HG03378 (cell line): Measurements from ENCODE around the gene APOBEC3G.

Source experiments
- ATAC-seq: cut with Tn5 transposase; IDR thresholded peaks from one replicate; pipeline ENCODE4 v1.9.1; 2021; ENCODE audit warnings: mild to moderate bottlenecking, moderate library complexity; ENCODE audit not compliant: unreplicated experiment

APOBEC3G gene

DNA sequence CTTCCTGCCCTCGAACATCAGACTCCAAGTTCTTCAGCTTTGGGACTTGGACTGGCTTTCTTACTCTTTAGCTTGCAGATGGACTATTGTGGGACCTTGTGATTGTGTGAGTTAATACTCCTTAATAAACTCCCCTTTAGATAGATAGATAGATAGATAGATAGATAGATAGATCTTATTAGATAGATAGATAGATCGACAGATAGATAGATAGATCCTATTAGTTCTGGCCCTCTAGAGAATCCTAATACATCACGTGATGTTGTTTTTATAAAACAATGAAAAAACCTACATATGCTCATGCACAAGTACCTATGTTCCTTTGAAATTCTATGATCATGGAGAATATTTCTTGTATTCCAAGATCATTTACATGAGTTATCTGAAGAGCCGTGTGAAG lies 43.9 kb downstream of the APOBEC3G start:
- ATAC-seq, result no peak

- no peak for ATAC-seq
Measured at GRCh38 chr22:39122772-39123470, 45.8 kb downstream of the APOBEC3G start.

DNA sequence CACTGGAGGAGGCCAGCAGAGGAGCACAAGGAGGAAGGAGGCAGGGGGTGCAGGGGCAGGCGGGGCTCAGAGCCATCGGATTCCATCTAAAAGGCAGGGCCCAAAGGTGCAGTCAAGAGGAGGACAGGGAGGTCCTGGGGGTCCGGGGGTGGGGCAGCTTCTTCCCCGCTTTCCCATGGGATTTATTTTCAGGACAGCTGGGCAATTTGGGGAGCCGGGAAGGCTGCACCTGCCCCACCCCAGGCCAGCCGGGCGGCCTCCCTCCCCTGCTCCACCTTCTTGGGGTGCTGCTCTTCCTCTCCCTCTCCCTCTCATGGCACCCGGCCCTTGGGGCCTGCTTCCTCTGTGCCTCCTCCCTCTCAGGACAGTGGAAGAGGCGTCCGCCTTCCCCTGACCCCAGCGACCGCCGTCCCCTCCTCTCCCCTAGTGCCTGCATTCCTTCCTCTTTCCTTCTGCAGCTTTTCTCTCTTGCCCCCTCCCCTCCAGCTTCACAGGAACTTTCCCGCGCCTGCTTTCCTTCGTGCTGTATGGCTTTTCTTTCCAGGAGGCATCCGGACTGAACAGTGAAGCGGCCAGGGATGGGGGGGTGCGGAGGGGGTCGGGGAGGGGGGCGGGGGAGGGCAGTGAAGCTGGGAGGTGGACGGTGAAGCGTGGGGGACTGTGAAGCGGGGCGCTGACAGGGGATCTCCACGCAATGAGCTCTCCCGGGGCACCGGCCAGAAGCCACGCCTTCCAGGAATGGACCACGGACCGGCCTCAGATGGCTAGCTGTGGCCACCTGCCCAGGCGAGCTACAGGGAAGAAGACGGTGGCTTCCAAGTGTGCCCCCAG lies 46.9 kb downstream of the APOBEC3G start:
- no peak for ATAC-seq

DNA sequence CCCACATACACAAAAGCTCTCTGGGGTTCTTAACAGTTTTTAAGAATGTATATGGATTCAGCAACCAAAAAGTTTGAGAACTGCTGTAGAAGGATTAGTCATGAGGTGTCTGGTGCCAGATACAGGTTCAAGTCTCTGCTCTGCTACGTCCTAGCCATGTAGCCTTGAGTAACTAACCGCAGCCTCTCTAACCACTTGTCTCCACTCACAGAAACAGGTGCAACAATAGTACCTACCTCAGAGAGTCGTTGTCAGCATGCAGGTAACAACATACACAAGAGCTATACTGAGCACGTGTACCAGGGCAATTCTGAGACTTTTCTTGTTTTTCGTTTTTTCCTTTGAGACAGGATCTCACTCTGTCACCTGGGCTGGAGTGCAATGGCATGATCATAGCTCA lies 48.5 kb downstream of the APOBEC3G start:
- ATAC-seq, result no peak

DNA sequence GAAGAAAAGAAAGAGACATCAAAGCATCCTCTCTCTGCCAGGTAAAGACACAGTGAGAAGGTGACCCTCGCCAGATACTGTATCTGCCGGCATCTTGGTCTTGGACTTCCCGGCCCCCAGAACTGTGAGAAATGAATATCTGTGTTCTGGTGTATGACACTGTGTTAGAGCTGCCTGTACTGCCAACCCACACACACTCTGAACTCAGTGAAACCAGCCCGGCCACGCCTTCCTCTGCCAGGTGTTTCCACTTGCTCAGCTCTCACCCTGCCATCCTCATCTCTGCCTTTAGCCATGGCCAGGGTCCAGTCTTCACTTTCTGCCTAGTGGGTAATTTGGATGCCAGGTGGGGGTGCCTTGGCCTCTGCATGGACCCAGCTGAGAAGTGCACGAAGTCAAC lies 51.4 kb downstream of the APOBEC3G start:
- ATAC-seq, result no peak

GRCh38 chr22:39129081-39129480 lies 52.0 kb downstream of the APOBEC3G start:
- ATAC-seq, result no peak

DNA sequence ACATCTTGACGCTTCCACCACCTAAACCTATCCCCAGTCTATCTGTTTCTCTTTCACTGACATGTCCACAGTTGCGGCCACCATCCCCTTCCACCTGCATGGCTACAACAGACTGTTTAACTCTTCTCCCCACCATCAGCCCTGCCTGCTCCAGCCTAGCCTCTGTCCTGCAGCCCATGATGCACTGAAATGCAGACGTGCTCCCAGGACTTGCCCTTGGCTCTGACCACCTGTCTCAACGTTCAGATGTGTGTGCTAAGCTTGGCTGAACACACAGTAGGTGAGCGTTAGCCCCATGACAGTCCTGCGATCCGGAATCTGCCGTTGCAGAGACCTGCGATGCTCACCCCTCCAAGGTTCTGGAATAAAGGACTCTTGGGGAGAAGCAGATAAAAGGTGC lies 52.7 kb downstream of the APOBEC3G start:
- ATAC-seq, result no peak

DNA sequence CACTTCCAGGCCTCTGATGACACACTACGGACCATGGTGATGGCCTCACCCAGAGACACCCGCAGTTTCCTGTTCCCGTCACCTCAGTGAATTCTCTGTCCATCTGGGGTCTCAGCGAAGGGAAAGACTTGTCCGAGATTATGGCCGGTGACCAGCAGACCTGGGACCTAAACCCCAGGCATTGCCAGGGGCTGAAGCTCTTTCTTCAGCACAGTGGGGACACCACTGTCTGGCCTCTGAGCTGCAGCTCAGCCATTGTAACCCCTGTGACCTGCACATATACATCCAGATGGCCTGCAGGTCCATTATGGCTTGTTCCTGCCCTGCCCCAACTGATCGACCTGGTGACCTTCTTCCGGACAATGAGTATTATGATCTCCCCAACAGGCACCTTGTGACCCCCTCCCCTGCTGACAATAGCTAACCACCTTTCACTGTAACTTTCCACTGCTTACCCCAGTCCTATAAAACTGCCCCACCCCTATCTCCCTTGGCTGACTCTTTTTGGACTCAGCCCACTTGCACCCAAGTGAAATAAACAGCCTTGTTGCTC lies 53.2 kb downstream of the APOBEC3G start:
- ATAC-seq, result no peak

DNA sequence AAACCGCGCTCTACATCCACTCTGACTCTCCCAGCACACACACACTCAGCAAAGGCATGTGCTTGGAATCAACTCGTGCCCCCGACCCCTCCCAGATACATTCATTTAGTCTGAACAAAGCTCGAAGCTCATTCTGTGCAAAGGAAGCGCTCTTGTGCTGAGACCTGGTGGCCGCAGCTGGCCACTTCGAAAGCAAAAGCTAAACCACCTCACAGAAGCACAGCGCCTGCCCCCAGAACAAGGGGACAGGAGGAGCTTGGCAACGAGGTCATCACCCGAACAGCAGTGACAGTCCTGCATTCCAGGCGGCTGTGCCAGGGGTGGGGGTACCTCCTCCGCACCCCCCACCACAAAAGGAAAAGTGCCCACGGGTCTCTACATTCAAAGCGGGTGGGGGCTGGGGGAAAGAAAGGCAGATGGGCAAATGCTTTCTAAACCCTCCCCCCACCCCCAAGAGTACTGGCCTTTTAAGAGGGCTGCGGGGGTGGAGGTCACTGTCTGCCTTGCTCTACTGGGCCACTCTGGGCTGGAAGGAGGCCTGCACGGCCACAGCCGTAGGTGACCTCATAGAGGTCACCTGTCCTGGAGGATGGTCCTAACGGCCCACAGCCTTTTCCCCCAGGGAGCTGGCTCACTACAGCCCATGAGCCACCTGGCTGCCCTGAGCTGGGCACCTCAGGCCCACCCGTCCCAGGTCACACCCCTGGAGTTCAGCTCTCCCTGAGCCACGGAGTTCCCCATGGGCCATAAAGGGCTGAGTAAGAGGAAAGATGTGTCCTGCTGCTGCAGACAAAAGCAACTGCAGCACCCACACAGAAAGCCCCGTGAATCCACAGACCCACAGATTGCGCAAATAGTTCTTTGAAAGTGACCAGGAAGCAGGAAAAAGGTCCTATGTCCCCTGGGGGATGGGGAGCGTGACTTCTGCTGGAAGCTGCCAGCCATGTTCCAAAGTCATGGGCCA lies 54.1 kb downstream of the APOBEC3G start:
- ATAC-seq, result no peak

GRCh38 chr22:39132281-39132680 lies 55.2 kb downstream of the APOBEC3G start:
- ATAC-seq, result no peak

DNA sequence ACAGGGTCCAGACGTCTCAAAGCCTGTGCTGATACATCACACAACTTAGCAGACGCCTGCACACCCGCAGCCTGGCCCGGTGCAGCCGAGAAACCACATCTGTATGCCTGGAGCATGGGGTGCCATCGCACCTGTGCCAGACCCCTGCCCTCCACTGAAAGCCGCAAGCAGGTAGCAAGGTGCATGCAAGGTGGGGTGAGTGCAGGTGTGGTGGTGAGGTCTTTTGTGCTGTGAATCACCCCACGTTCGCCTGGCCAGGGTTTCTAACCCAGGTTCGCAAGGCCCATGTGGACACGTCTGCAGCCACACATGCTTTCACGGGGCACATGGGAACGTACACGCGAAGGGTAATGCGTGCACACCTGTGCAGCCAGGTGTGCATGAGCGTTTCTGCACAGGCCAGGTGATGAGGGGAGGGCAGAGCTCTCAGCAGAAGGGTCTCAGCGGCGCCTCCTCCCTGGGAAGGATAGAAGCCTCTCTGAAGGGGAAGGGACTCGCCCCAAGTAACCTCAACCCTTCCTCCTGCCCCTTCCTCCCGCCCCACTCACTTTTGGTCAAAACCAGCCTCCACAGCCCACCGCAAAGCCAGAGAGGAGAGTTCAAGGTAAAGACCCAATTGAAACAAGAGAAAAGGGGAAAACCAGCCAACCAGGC lies 55.9 kb downstream of the APOBEC3G start:
- ATAC-seq, result no peak

DNA sequence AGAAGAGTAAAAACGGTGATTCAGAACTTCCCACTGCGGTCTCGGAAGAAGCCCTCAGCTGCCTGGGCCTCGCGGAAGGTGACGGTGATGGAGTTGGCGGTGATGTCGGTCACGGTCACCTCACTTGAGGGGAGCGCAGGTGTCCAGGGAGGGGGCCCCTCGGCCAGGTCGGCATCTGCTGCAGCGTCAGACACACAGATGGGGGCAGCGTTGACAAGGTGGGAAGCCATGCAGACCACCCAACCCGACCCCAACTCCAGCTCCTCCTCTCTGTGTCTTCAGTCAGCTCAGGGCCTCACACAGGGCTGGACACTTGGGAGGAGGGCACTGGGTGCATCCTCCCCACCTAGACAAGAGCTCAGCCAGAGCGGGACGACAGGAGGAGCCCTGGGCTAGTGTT lies 56.8 kb downstream of the APOBEC3G start:
- ATAC-seq, result no peak

GRCh38 chr22:39134366-39135091 lies 57.5 kb downstream of the APOBEC3G start:
- no peak for ATAC-seq

- no peak for ATAC-seq
Measured at GRCh38 chr22:39135092-39135896, 58.2 kb downstream of the APOBEC3G start.

- ATAC-seq, result no peak
Measured at GRCh38 chr22:39136317-39136716, 59.2 kb downstream of the APOBEC3G start.
